SK-N-SH treated with all-trans-retinoic acid at 6 μM for 48 hours (cell line): ENCODE results near the gene KRTAP2-2.

Source experiments
- ATAC-seq: fragments of 200-7000 bp; cut with Tn5 transposase; 3 replicates; pipeline ENCODE4 v1.9.1; 2020; ENCODE audit warnings: mild to moderate bottlenecking, moderate library complexity
- ARNTL ChIP-seq: fragments of 450-650 bp; formaldehyde crosslinking; IDR thresholded peaks from 2 replicates; pipeline ENCODE4 v1.5.0; 2020; ENCODE audit warnings: low read depth, mild to moderate bottlenecking, moderate library complexity, borderline replicate concordance
- BACH2 ChIP-seq: fragments of 250-450 bp; sonication (Bioruptor Pico); IDR thresholded peaks from 2 replicates; pipeline ENCODE4 v1.9.0; 2021; ENCODE audit warnings: mild to moderate bottlenecking, borderline replicate concordance
- CSDC2 ChIP-seq: fragments of 250-450 bp; sonication (Bioruptor Pico); IDR thresholded peaks from 2 replicates; pipeline ENCODE4 v1.5.0; 2020; ENCODE audit warnings: mild to moderate bottlenecking, moderate library complexity
- CSRNP3 ChIP-seq: fragments of 250-450 bp; sonication (Bioruptor Pico); IDR thresholded peaks from 2 replicates; pipeline ENCODE4 v1.5.1; 2021; ENCODE audit warnings: mild to moderate bottlenecking, moderate library complexity
- ESRRG ChIP-seq: fragments of 250-450 bp; sonication (Bioruptor Pico); IDR thresholded peaks from 2 replicates; pipeline ENCODE4 v1.6.1; 2021; ENCODE audit warnings: mild to moderate bottlenecking
- GLIS3 ChIP-seq: fragments of 250-450 bp; sonication (Bioruptor Pico); IDR thresholded peaks from 2 replicates; pipeline ENCODE4 v1.5.0; 2020; ENCODE audit warnings: mild to moderate bottlenecking, moderate library complexity
- ISL1 ChIP-seq: fragments of 250-450 bp; sonication (Bioruptor Pico); IDR thresholded peaks from 2 replicates; pipeline ENCODE4 v2.1.2; 2022; ENCODE audit warnings: mild to moderate bottlenecking, moderate library complexity
- OSR1 ChIP-seq: fragments of 250-450 bp; sonication (Bioruptor Pico); IDR thresholded peaks from 2 replicates; pipeline ENCODE4 v1.8.0; 2022; ENCODE audit warnings: moderate library complexity, mild to moderate bottlenecking, inconsistent platforms
- PATZ1 ChIP-seq: fragments of 250-450 bp; sonication (Bioruptor Pico); IDR thresholded peaks from 2 replicates; pipeline ENCODE4 v1.8.0; 2020; ENCODE audit warnings: mild to moderate bottlenecking, moderate library complexity, borderline replicate concordance
- PPARA ChIP-seq: fragments of 250-450 bp; sonication (Bioruptor Pico); IDR thresholded peaks from 2 replicates; pipeline ENCODE4 v1.5.0; 2020; ENCODE audit warnings: mild to moderate bottlenecking, borderline replicate concordance
- SNAI2 ChIP-seq: fragments of 250-450 bp; sonication (Bioruptor Pico); IDR thresholded peaks from 2 replicates; pipeline ENCODE4 v1.5.0; 2020; ENCODE audit warnings: mild to moderate bottlenecking, moderate library complexity
- TCF4 ChIP-seq: fragments of 250-450 bp; sonication (Bioruptor Pico); IDR thresholded peaks from 2 replicates; pipeline ENCODE4 v1.8.0; 2021; ENCODE audit warnings: mild to moderate bottlenecking, moderate library complexity, borderline replicate concordance
- TOX ChIP-seq: fragments of 250-450 bp; sonication (Bioruptor Pico); IDR thresholded peaks from 2 replicates; pipeline ENCODE4 v1.8.0; 2021; ENCODE audit warnings: mild to moderate bottlenecking, moderate library complexity, borderline replicate concordance
- ZC3H10 ChIP-seq: fragments of 250-450 bp; sonication (Bioruptor Pico); IDR thresholded peaks from 2 replicates; pipeline ENCODE4 v1.5.1; 2021; ENCODE audit warnings: mild to moderate bottlenecking, moderate library complexity
- ZFP3 ChIP-seq: fragments of 250-450 bp; sonication (Bioruptor Pico); IDR thresholded peaks from 2 replicates; pipeline ENCODE4 v1.5.0; 2020; ENCODE audit warnings: mild to moderate bottlenecking, moderate library complexity
- ZFP30 ChIP-seq: fragments of 450-650 bp; formaldehyde crosslinking; IDR thresholded peaks from 2 replicates; pipeline ENCODE4 v1.5.0; 2022; ENCODE audit warnings: mild to moderate bottlenecking, moderate library complexity
- ZNF565 ChIP-seq: fragments of 450-650 bp; formaldehyde crosslinking; conservative IDR thresholded peaks from 2 replicates; pipeline ENCODE4 v1.5.0; 2020; ENCODE audit warnings: low read depth, mild to moderate bottlenecking, moderate library complexity
- ZNF70 ChIP-seq: fragments of 450-650 bp; formaldehyde crosslinking; IDR thresholded peaks from 2 replicates; pipeline ENCODE4 v1.5.0; 2020; ENCODE audit warnings: mild to moderate bottlenecking, moderate library complexity
- ZNF8 ChIP-seq: fragments of 450-650 bp; formaldehyde crosslinking; IDR thresholded peaks from 2 replicates; pipeline ENCODE4 v1.5.0; 2020; ENCODE audit warnings: mild to moderate bottlenecking, moderate library complexity
- TF ChIP-seq, protein P1 (sequence below): fragments of 250-450 bp; sonication (Bioruptor Pico); IDR thresholded peaks from 2 replicates; pipeline ENCODE4 v1.5.1; 2020; ENCODE audit warnings: low read depth, mild to moderate bottlenecking, moderate library complexity
- TF ChIP-seq, protein P2 (sequence below): fragments of 250-450 bp; sonication (Bioruptor Pico); IDR thresholded peaks from 2 replicates; pipeline ENCODE4 v1.5.0; 2020; ENCODE audit warnings: mild to moderate bottlenecking, moderate library complexity

Gene KRTAP2-2

GRCh38 chr17:41016578-41017215 lies 38.3 kb downstream of the KRTAP2-2 start:
- ATAC-seq: no peak

DNA sequence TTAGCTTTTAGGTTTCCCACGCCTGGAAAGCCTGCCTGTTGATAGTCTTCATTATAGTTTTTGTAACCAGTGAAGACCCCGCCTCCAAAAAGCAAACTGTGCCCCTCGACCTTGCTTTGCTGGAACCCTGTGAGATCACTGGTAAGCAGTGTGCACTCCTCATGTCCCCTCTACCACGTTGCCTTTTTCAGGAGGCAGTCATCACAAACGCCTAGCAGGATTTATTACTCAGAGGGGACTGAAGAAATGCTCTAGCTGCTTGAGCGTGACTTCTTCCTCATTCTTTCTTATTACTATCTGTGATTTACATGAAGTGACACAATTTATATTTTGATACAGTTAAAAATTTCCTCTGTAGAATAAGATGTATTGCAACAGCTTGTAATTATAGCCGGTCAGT lies 39.6 kb downstream of the KRTAP2-2 start:
- TF ChIP-seq ISL1 (CRISPR knock-in tag) (no peak), TOX (CRISPR knock-in tag) (no peak), PATZ1 (CRISPR knock-in tag) (no peak), ZFP3 (no peak), BACH2 (CRISPR knock-in tag) (no peak), CSDC2 (CRISPR knock-in tag) (no peak), ZNF565 (CRISPR knock-in tag) (no peak), OSR1 (no peak), SNAI2 (CRISPR knock-in tag) (no peak)
- TF ChIP-seq, protein P1, sequence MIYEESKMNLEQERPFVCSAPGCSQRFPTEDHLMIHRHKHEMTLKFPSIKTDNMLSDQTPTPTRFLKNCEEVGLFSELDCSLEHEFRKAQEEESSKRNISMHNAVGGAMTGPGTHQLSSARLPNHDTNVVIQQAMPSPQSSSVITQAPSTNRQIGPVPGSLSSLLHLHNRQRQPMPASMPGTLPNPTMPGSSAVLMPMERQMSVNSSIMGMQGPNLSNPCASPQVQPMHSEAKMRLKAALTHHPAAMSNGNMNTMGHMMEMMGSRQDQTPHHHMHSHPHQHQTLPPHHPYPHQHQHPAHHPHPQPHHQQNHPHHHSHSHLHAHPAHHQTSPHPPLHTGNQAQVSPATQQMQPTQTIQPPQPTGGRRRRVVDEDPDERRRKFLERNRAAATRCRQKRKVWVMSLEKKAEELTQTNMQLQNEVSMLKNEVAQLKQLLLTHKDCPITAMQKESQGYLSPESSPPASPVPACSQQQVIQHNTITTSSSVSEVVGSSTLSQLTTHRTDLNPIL (CRISPR knock-in tag): no peak
- TF ChIP-seq, protein P2, sequence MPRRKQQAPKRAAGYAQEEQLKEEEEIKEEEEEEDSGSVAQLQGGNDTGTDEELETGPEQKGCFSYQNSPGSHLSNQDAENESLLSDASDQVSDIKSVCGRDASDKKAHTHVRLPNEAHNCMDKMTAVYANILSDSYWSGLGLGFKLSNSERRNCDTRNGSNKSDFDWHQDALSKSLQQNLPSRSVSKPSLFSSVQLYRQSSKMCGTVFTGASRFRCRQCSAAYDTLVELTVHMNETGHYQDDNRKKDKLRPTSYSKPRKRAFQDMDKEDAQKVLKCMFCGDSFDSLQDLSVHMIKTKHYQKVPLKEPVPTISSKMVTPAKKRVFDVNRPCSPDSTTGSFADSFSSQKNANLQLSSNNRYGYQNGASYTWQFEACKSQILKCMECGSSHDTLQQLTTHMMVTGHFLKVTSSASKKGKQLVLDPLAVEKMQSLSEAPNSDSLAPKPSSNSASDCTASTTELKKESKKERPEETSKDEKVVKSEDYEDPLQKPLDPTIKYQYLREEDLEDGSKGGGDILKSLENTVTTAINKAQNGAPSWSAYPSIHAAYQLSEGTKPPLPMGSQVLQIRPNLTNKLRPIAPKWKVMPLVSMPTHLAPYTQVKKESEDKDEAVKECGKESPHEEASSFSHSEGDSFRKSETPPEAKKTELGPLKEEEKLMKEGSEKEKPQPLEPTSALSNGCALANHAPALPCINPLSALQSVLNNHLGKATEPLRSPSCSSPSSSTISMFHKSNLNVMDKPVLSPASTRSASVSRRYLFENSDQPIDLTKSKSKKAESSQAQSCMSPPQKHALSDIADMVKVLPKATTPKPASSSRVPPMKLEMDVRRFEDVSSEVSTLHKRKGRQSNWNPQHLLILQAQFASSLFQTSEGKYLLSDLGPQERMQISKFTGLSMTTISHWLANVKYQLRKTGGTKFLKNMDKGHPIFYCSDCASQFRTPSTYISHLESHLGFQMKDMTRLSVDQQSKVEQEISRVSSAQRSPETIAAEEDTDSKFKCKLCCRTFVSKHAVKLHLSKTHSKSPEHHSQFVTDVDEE: no peak
- ATAC-seq: no peak

More at GRCh38 chr17:41016578-41017215, 38.3 kb downstream of the KRTAP2-2 start:
- TF ChIP-seq PPARA (CRISPR knock-in tag) (no peak), ZFP3 (no peak), CSRNP3 (CRISPR knock-in tag) (no peak), TOX (CRISPR knock-in tag) (no peak), ZNF565 (CRISPR knock-in tag) (no peak), ZC3H10 (no peak), OSR1 (no peak), BACH2 (CRISPR knock-in tag) (no peak), ZNF8 (CRISPR knock-in tag) (no peak), ARNTL (CRISPR knock-in tag) (no peak), PATZ1 (CRISPR knock-in tag) (no peak), ZFP30 (CRISPR knock-in tag) (no peak)

- TF ChIP-seq SNAI2 (CRISPR knock-in tag) (no peak), PPARA (CRISPR knock-in tag) (no peak), TOX (CRISPR knock-in tag) (no peak), ZNF8 (CRISPR knock-in tag) (no peak), GLIS3 (no peak), ZNF70 (no peak), CSDC2 (CRISPR knock-in tag) (no peak), OSR1 (no peak), ZC3H10 (no peak), CSRNP3 (CRISPR knock-in tag) (no peak), ISL1 (CRISPR knock-in tag) (no peak), ZFP30 (CRISPR knock-in tag) (no peak), ESRRG (CRISPR knock-in tag) (no peak), ARNTL (CRISPR knock-in tag) (no peak), TCF4 (no peak)
- TF ChIP-seq, protein P2: no peak
- ATAC-seq: no peak
Observed at GRCh38 chr17:41013606-41014005, 41.4 kb downstream of the KRTAP2-2 start.
